Measurements from ENCODE around the gene DYNLL1.

- TF ChIP-seq, protein P1, sequence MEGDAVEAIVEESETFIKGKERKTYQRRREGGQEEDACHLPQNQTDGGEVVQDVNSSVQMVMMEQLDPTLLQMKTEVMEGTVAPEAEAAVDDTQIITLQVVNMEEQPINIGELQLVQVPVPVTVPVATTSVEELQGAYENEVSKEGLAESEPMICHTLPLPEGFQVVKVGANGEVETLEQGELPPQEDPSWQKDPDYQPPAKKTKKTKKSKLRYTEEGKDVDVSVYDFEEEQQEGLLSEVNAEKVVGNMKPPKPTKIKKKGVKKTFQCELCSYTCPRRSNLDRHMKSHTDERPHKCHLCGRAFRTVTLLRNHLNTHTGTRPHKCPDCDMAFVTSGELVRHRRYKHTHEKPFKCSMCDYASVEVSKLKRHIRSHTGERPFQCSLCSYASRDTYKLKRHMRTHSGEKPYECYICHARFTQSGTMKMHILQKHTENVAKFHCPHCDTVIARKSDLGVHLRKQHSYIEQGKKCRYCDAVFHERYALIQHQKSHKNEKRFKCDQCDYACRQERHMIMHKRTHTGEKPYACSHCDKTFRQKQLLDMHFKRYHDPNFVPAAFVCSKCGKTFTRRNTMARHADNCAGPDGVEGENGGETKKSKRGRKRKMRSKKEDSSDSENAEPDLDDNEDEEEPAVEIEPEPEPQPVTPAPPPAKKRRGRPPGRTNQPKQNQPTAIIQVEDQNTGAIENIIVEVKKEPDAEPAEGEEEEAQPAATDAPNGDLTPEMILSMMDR (conservative IDR thresholded peaks at IDR 0.05 in 1 of 2, IDR thresholded peaks at IDR 0.05 in 1 of 2; ENCODE audit: extremely low read depth in 1 of 2, insufficient read depth in 1 of 2, low read depth in 1 of 2, low read length in 2 of 2): no peak
- no peak for TF ChIP-seq EZH2 (IDR thresholded peaks at IDR 0.05; ENCODE audit: borderline replicate concordance, low read length)
Measured at GRCh38 chr12:120546050-120546386, 50.1 kb downstream of the DYNLL1 start.
